H1 (cell line): ENCODE measurements around the gene TPSG1. TPM values are rescaled to one million over a fixed set of nuclear protein-coding genes. Genes with fewer than 3 reads are reported as not detected.

Source experiments
- CTCF ChIA-PET: fragments of 300-600 bp; sonication (Branson Sonifier 250); formaldehyde crosslinking; loops from one replicate; lab custom pipeline; 2021; ENCODE audit not compliant: partially characterized antibody; lab: Charles Lee
- POLR2A ChIA-PET: fragments of 300-600 bp; sonication (Branson Sonifier 250); formaldehyde crosslinking; loops from one replicate; lab custom pipeline; 2021; ENCODE audit warnings: inconsistent platforms; ENCODE audit not compliant: partially characterized antibody; lab: Charles Lee
- DNase-seq, 2 experiments: peaks; one replicate each; pipeline versions ENCODE4 v3.0.0 to v3.0.0-alpha.2; 2010 to 2022; ENCODE audit warnings: low spot score in 2 of 2, low read depth in 1 of 2, mixed read lengths in 1 of 2
- FAIRE-seq: peaks from 2 replicates; lab custom pipeline; 2011; peaks lifted over from hg19 to GRCh38; lab: Jason Lieb, UNC
- H2AFZ ChIP-seq: 2 replicates; pipeline ENCODE4 v1.8.1; 2012; ENCODE audit warnings: low read length, inconsistent platforms
- H2AK5ac ChIP-seq: 2 replicates; pipeline ENCODE4 v1.6.1; 2013; ENCODE audit warnings: low read depth, low read length
- H2BK120ac ChIP-seq: replicated peaks from 2 replicates; pipeline ENCODE3; 2013; ENCODE audit warnings: low read depth, low read length, inconsistent platforms
- H2BK12ac ChIP-seq: 2 replicates; pipeline ENCODE4 v1.6.1; 2013; ENCODE audit warnings: low read depth, low read length
- H2BK15ac ChIP-seq: 2 replicates; pipeline ENCODE4 v1.6.1; 2013; ENCODE audit warnings: low read length
- H2BK20ac ChIP-seq: 2 replicates; pipeline ENCODE4 v1.6.1; 2013; ENCODE audit warnings: low read length
- H2BK5ac ChIP-seq: 2 replicates; pipeline ENCODE4 v1.6.1; 2013; ENCODE audit warnings: low read depth, low read length
- H3K14ac ChIP-seq: 2 replicates; pipeline ENCODE4 v1.6.1; 2013; ENCODE audit warnings: inconsistent platforms; ENCODE audit not compliant: insufficient read length
- H3K18ac ChIP-seq: 2 replicates; pipeline ENCODE4 v1.6.1; 2013; ENCODE audit warnings: low read length; ENCODE audit errors: extremely low read depth
- H3K23ac ChIP-seq: 2 replicates; pipeline ENCODE4 v1.6.1; 2013; ENCODE audit warnings: inconsistent platforms; ENCODE audit not compliant: insufficient read length
- H3K23me2 ChIP-seq: 2 replicates; pipeline ENCODE4 v1.6.1; 2013; ENCODE audit warnings: low read depth, low read length
- H3K27ac ChIP-seq: 2 replicates; pipeline ENCODE4 v1.6.1; 2011; ENCODE audit warnings: low read depth, low read length, inconsistent platforms
- H3K27me3 ChIP-seq, 4 experiments: replicated peaks in 1 of 4; 1 replicate in 1 of 4; 2 replicates in 3 of 4; pipeline versions ENCODE4 v1.6.1 to v1.8.1; 2011 to 2013; ENCODE audit warnings: low read length in 3 of 4, mild to moderate bottlenecking in 3 of 4, inconsistent platforms in 2 of 4, mixed read lengths in 2 of 4, moderate library complexity in 1 of 4; ENCODE audit not compliant: control insufficient read depth in 3 of 4, insufficient read depth in 3 of 4; ENCODE audit errors: extremely low read depth in 1 of 4
- H3K36me3 ChIP-seq, 4 experiments: 2 replicates each; pipeline versions ENCODE4 v1.6.1 to v1.8.1; 2011 to 2013; ENCODE audit warnings: mild to moderate bottlenecking in 4 of 4, low read length in 3 of 4, moderate library complexity in 2 of 4, control low read depth in 1 of 4, inconsistent platforms in 1 of 4; ENCODE audit not compliant: insufficient read depth in 4 of 4, control insufficient read depth in 2 of 4
- H3K4ac ChIP-seq: replicated peaks from 2 replicates; pipeline ENCODE3; 2013; ENCODE audit warnings: low read length, low read depth, mixed read lengths, inconsistent platforms; ENCODE audit not compliant: insufficient read length
- H3K4me1 ChIP-seq, 4 experiments: replicated peaks in 1 of 4; 1 replicate in 1 of 4; 2 replicates in 3 of 4; pipeline versions ENCODE4 v1.6.1 to v1.8.1; 2011 to 2013; ENCODE audit warnings: low read length in 3 of 4, inconsistent platforms in 2 of 4, mixed read lengths in 1 of 4; ENCODE audit not compliant: insufficient read depth in 4 of 4, control insufficient read depth in 3 of 4
- H3K4me2 ChIP-seq, 2 experiments: 2 replicates each; pipeline versions ENCODE4 v1.6.1 to v1.8.1; 2011 to 2013; ENCODE audit warnings: low read depth in 2 of 2, low read length in 2 of 2, control low read depth in 1 of 2, inconsistent platforms in 1 of 2, mild to moderate bottlenecking in 1 of 2; ENCODE audit not compliant: insufficient read depth in 1 of 2
- H3K4me3 ChIP-seq, 4 experiments: fragments of 200-600, 300-600 bp in 1 of 4; sonication (generic), shearing (Covaris generic), sonication (Bioruptor Twin) in 1 of 4; 2 replicates each; pipeline versions ENCODE4 v1.5.1 to v1.8.1; 2011 to 2016; ENCODE audit warnings: low read length in 4 of 4, low read depth in 3 of 4, control low read depth in 2 of 4, inconsistent platforms in 2 of 4, mild to moderate bottlenecking in 2 of 4, mixed read lengths in 1 of 4, moderate library complexity in 1 of 4; ENCODE audit not compliant: insufficient read depth in 2 of 4; ENCODE audit errors: extremely low read depth in 1 of 4
- H3K56ac ChIP-seq: replicated peaks from 2 replicates; pipeline ENCODE3; 2013; ENCODE audit warnings: low read depth, mild to moderate bottlenecking, mixed read lengths, low read length, inconsistent platforms; ENCODE audit not compliant: insufficient read length
- H3K79me1 ChIP-seq: 2 replicates; pipeline ENCODE4 v1.6.1; 2013; ENCODE audit warnings: low read depth, low read length, control low read depth
- H3K79me2 ChIP-seq, 2 experiments: 2 replicates each; pipeline versions ENCODE4 v1.6.1 to v1.8.1; 2012 to 2013; ENCODE audit warnings: low read length in 2 of 2, mild to moderate bottlenecking in 2 of 2, inconsistent platforms in 1 of 2; ENCODE audit not compliant: insufficient read depth in 2 of 2, control insufficient read depth in 1 of 2
- H3K9ac ChIP-seq, 4 experiments: replicated peaks in 1 of 4; 1 replicate in 1 of 4; 2 replicates in 3 of 4; pipeline versions ENCODE4 v1.6.1 to v1.8.1; 2011 to 2013; ENCODE audit warnings: low read depth in 3 of 4, low read length in 3 of 4, control low read depth in 2 of 4, mild to moderate bottlenecking in 2 of 4, moderate library complexity in 2 of 4, inconsistent platforms in 1 of 4; ENCODE audit errors: extremely low read depth in 1 of 4
- H3K9me3 ChIP-seq, 2 experiments: 2 replicates each; pipeline versions ENCODE4 v1.6.1 to v1.8.1; 2012 to 2013; ENCODE audit warnings: mild to moderate bottlenecking in 2 of 2, moderate library complexity in 2 of 2, control low read depth in 1 of 2, inconsistent platforms in 1 of 2, low read depth in 1 of 2, low read length in 1 of 2, mixed read lengths in 1 of 2; ENCODE audit not compliant: insufficient read depth in 2 of 2
- H4K20me1 ChIP-seq, 2 experiments: replicated peaks in 1 of 2; 2 replicates each; pipeline versions ENCODE3 to v1.8.1; 2011 to 2013; ENCODE audit warnings: inconsistent platforms in 2 of 2, low read length in 2 of 2, mild to moderate bottlenecking in 1 of 2; ENCODE audit not compliant: insufficient read depth in 2 of 2, control insufficient read depth in 1 of 2
- H4K5ac ChIP-seq: 2 replicates; pipeline ENCODE4 v1.6.1; 2013; ENCODE audit warnings: low read length, low read depth, mixed read lengths, inconsistent platforms; ENCODE audit not compliant: insufficient read length
- H4K8ac ChIP-seq: 2 replicates; pipeline ENCODE4 v1.8.0; 2013; ENCODE audit warnings: mild to moderate bottlenecking, moderate library complexity, low read length, inconsistent platforms; ENCODE audit not compliant: insufficient read depth; ENCODE audit errors: extremely low read depth
- H4K91ac ChIP-seq: replicated peaks from 2 replicates; pipeline ENCODE3; 2013; ENCODE audit warnings: low read length, mixed read lengths, inconsistent platforms; ENCODE audit not compliant: insufficient read length
- KDM5A ChIP-seq: fragments of 200-600 bp; IDR thresholded peaks from 2 replicates; pipeline ENCODE4 v1.7.1; 2012; ENCODE audit warnings: mild to moderate bottlenecking, low read length, inconsistent platforms, mixed read lengths
- PHF8 ChIP-seq: fragments of 200-600 bp; sonication (generic); conservative IDR thresholded peaks from 2 replicates; pipeline ENCODE4 v1.7.1; 2012; ENCODE audit warnings: low read depth, mild to moderate bottlenecking, inconsistent platforms, low read length, moderate library complexity
- SIX5 ChIP-seq: IDR thresholded peaks from 2 replicates; pipeline ENCODE4 v1.6.1; 2011; ENCODE audit warnings: mild to moderate bottlenecking, low read depth, low read length
- TEAD4 ChIP-seq: IDR thresholded peaks from 2 replicates; pipeline ENCODE4 v1.6.1; 2012; ENCODE audit warnings: low read depth, low read length, inconsistent platforms, mixed read lengths
- WGBS, 2 experiments: shearing (Covaris generic) in 1 of 2; methylation state at CpG; one replicate each; pipeline versions ENCODE4 v1.1.6 to v1.1.7; 2013 to 2015; ENCODE audit warnings: low lambda C conversion rate in 2 of 2, mixed read lengths in 2 of 2, inconsistent platforms in 1 of 2, low coverage in 1 of 2, missing lambda C conversion rate in 1 of 2; ENCODE audit not compliant: insufficient replicate concordance in 2 of 2, insufficient coverage in 1 of 2, insufficient read length in 1 of 2; ENCODE audit errors: extremely low coverage in 1 of 2, missing lambda C conversion rate in 1 of 2; 5-methylcytosine and 5-hydroxymethylcytosine counted together
- polyA plus RNA-seq, 7 experiments: library from polyadenylated mRNA; depleted of rRNA in 3 of 7; stranded (reverse) in 5 of 7; unstranded in 2 of 7; fragments of >200 nt in 5 of 7; fragments of 200-250 nt in 2 of 7; gene quantifications; 1 replicate in 5 of 7; 2 replicates in 1 of 7; 4 replicates in 1 of 7; pipeline versions ENCODE4 v1.2.1 to v1.2.3, GENCODE V29; 2011 to 2013; ENCODE audit warnings: missing spikeins in 2 of 7, mixed read lengths in 2 of 7
- total RNA-seq: library from RNA; stranded (reverse); fragmentation: NEBNext Ultra II Directional; extraction: Animal tissue kit (Norgen Biotek cat#: 25700); gene quantifications from 2 replicates; pipeline ENCODE4 v1.2.1, GENCODE V29; 2021

Gene TPSG1
- total and polyA plus RNA-seq, 2 of the 8 experiments (the other 6 are each of a cell fraction or from before 2014, with no cell fraction given) = not detected

DNA sequence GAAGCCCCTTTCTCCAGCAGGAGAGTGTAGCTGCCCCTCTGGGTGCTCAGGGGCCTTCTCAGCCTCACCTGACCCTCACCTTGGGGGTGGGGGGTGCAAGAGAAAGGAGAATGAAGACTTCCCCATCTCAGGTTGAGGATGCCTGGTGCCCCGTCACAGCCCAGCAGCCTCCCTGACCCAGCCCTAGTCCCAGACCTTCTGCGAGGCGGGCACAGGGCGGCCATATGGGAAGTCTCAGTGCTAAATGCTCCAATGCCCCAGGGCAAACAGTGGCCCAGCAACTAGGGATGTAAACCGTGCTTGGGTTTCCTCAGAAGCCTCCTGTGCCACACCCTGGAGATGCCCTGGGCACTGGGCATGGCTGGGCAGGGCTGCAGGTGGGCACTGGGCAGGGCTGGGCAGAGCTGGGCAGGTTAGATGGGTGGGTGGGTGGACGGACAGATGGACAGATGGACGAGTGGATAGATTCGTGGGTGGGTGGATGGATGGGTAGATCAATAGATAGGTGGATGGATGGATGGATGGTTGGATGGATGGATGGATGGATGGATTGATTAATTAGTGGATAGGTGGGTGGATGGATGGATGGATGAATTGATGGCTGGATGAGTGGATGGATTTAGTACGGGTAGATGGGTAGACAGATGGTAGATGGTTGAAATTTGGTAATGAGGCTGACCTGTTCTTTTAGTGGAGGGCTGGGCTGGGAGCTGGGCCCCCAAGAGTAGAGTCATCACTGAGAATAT is 47.6 kb upstream of the TPSG1 start:
- Histone ChIP-seq H4K91ac (no peak overlapping the region), H4K5ac (no peak overlapping the region)

More for the DNA sequence above, 47.6 kb upstream of the TPSG1 start:
- Histone ChIP-seq H3K9ac (no peak overlapping the region), H3K4me2 (no peak overlapping the region), H4K8ac (peak overlapping the region; percentile 68; the same call in 1 of the 2 replicates), H3K27me3 (no peaks in the 10 kb centered on the region), H2AK5ac (no peak overlapping the region), H2BK20ac (no peak overlapping the region), H2BK5ac (no peak overlapping the region), H3K9me3 (no peaks in the 10 kb centered on the region), H3K36me3 (no peaks in the 10 kb centered on the region), H3K23me2 (peaks cover 3% of the 10 kb centered on the region; the same call in 1 of the 2 replicates), H3K79me1 (no peaks in the 10 kb centered on the region), H4K20me1 (peaks cover 0 to 2% of the 10 kb centered on the region in 2 experiments), H3K79me2 (no peaks in the 10 kb centered on the region), H3K18ac (no peak overlapping the region), H3K4ac (no peak overlapping the region), H3K14ac (no peak overlapping the region), H2BK12ac (no peak overlapping the region), H3K23ac (no peak overlapping the region), H3K56ac (no peak overlapping the region), H3K27ac (no peak overlapping the region), H2AFZ (no peak overlapping the region), H2BK15ac (no peak overlapping the region), H3K4me1 (peaks cover 0 to under 1% (median under 1%) of the 10 kb centered on the region in 4 experiments; a peak in 3 of 7 replicates), H2BK120ac (no peak overlapping the region), H3K4me3 (no peak overlapping the region)
- FAIRE-seq (no peak), DNase-seq (no peak)
- WGBS, 2 experiments = 85 to 100% methylated on average over 1 to 8 of the region's 9 CpGs
- CTCF ChIA-PET = interaction anchor here (1.6 kb wide), 2 partner anchors 12 to 70 kb away, joined by 3 to 7 read pairs; no protein-coding TSS in a partner anchor
- POLR2A ChIA-PET = no interaction called here
- TF ChIP-seq SIX5 (no peak), KDM5A (no peak), PHF8 (no peak), TEAD4 (no peak)
